NCI-H2227 treated with DMSO at 0.1 percent for 48 hours (cell line): ENCODE results near the gene NOL4L.

Source experiments
- DNase-seq: peaks from one replicate; lab custom pipeline; 2025; lab: John Stamatoyannopoulos, UW

Gene NOL4L

DNA sequence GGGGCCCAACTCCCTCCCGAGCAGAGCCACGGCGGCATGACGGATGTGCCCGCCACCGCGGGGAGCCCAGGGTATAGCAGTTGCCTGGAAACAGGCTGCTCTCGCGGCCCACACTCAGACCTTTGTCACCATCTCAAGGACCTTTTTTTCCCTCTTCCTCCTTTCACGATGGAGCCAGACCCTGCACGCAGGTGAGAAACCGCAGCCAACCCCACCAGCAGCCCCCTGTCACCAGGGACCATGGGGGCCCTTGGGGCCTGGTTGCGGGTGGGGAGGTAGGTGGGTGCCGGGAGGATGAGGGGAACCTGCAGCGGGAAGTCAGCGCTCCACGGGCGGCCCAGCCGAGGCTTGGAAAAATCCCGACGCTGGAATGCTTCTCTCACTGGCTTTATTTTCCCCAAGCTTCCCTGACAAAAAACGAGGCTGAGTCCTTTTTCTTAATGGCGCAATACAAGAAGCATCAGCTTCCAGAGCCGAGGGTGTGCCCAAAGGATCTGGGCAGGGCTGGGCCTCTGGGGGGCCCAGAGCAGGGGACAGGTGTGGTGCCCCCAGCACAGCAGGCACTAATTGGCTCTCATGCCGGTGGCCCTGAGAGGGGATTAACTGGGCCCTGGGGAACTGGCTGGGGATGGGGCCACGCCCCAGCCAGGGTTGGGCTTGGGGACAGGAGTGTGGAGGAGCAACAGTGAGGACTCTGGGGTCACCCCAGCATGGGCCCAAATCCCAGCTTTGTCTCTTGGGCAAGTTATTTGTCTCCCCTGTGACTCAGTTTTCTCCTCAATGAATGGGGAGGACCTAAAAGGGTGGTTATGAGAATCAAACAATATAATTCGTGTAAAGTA is 23.9 kb downstream of the NOL4L start:
- DNase-seq: no peak

DNA sequence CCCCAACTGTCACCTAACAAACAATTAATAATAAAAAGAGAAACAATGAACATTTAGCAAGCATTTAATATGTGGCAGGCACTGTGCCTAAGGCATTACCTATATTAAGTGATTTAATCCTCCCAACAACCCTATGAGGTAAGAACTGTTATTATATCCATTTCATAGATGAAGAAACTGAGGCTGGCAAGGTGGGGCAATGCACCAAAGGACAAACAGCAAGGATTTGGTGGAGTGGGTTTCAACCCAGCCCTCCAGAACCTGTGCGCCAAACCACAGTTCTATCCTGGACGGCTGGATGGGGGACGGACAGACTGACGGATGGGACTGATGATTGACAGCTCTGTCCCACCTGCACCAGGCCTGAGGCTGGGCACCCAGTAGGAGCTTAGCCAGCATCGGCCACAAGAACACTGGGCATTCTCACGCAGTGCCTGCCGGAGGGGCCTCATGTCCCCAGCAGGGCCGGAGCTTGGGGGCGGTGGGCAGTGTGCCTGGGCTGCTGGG is 24.6 kb downstream of the NOL4L start:
- DNase-seq: no peak

GRCh38 chr20:32559753-32560380 is 25.3 kb downstream of the NOL4L start:
- no peak for DNase-seq

GRCh38 chr20:32559205-32559752 is 25.9 kb downstream of the NOL4L start:
- no peak for DNase-seq

- DNase-seq: no peak
Measured at GRCh38 chr20:32558526-32558925, 26.6 kb downstream of the NOL4L start.

GRCh38 chr20:32557319-32557718 is 27.8 kb downstream of the NOL4L start:
- DNase-seq: no peak

DNA sequence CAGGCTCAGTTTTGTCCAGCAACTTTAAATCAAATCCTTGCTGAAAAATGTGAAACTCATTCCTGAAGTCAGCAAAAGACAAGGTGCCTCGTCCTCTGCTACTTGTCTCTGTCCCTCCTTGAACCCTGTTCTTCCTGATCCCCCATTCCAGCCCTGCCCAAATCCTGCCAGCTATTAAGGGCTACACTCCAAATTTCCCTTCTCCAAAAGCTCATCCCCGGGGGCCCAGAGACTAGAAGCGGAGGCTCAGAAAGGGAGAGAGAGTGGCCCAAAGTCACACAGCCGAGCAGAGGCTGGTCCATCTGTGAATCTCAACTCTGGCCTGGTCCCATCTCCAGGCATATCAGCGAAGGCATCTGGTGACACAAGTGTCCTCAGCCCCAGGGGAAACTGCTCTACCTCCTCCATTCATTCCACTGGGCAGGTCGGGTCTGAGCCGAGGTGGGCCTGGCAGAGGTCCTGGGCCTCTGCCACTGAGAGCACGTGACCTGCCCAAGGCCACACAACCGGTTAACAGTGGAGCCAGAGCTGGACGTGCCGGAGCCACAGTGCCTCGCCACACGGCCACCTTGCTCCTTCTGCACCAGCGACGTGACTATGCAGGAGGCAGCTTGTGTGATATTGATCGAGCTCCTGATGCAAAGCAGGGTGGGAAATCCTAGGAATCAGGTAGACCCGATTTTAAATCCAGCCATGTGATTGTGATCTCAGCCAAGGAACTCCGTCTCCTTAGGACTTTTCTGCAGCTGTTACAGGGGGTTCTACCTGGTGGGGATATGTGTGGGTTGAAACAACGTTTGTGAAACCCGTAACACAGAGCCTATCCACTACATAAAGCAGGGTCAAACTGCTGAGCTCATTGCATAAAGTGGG is 28.6 kb downstream of the NOL4L start:
- DNase-seq: no peak

DNA sequence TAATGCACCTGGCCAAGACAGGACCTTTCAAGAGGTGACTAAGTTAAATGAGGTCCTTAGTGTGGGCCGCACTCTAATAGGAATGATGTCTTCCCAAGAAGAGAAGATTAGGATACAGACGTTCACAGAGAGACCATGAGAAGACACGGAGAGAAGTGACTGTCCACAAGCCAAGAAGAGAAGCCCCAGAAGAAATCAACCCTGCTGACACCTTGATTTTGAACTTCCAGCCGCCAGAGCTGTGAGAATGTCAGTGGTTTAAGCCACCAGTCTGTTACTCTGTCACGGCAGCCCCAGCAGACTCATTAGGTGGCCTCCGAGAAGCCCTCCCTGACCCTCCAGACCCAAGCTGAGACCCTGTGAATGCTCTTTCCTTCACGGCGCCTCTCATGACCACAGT is 29.5 kb downstream of the NOL4L start:
- no peak for DNase-seq

DNA sequence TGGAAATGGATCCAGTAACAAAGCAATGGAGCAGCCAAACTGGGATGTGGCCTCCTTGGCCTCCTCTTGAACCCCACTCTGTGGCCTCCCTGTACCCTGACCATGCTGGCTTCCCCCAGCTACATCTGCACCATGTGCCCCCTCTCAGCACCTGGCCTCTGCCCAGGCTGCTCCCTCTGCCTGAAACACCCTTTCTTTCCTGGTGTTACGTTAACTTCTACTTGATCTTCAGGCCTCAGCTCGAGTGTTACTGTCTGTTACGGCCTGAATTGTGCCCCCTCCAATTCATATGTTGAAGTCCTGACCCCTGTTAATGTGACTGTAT is 30.2 kb downstream of the NOL4L start:
- no peak for DNase-seq

DNA sequence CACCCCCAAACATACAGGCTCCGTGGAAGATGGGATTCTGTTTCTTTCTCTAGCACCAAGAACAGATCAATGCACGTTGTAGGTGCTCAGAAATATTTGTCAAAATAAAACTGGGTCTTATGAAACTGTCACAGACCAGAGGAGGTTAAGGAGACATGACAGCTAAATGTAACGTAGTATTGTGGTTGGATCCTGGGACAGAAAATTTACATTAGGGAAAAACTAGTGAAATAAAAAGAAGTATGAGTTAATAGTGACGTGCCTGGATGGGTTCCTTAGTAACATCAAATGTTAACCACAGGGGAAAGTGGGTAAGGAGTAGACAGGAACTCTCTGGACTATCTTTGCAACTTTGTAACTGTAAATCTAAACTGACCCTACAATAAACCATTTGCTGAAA is 31.5 kb downstream of the NOL4L start:
- DNase-seq: no peak

DNA sequence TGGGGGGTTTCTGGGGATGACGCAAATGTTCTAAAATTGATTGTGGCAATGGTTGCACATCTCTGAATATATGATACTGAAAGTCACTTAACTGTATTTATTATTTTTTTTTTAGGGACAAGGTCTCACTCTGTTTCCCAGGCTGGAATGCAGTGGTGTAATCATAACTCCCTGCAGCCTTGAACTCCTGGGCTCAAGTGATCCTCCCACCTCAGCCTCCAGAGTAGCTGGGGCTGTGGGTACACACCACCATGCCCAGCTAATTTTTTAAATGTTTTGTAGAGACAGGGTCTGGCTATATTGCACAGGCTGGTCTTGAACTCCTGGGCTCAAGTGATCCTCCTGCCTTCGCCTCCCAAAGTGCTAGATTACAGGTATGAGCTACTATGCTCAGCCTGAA is 33.4 kb downstream of the NOL4L start:
- DNase-seq: no peak

DNA sequence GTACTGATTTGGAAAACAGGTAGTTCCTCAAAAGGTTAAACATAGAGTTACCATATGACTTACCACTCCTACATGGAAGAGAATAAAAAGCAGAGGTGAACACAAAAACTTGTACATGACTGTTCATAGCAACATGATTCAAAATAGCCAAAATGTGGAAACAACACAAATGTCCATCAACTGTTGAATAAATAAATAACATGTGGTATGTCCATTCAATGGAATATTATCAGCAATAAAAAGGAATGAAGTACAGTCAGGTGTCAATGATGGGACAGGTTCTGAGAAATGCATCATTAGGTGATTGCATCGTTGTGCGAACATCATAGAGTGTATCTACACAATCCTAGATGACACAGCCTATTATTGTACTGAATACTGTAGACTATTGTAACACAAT is 35.3 kb downstream of the NOL4L start:
- no peak for DNase-seq

GRCh38 chr20:32547753-32548034 is 37.4 kb downstream of the NOL4L start:
- DNase-seq: no peak

GRCh38 chr20:32546918-32547752 is 38.0 kb downstream of the NOL4L start:
- DNase-seq: no peak

DNA sequence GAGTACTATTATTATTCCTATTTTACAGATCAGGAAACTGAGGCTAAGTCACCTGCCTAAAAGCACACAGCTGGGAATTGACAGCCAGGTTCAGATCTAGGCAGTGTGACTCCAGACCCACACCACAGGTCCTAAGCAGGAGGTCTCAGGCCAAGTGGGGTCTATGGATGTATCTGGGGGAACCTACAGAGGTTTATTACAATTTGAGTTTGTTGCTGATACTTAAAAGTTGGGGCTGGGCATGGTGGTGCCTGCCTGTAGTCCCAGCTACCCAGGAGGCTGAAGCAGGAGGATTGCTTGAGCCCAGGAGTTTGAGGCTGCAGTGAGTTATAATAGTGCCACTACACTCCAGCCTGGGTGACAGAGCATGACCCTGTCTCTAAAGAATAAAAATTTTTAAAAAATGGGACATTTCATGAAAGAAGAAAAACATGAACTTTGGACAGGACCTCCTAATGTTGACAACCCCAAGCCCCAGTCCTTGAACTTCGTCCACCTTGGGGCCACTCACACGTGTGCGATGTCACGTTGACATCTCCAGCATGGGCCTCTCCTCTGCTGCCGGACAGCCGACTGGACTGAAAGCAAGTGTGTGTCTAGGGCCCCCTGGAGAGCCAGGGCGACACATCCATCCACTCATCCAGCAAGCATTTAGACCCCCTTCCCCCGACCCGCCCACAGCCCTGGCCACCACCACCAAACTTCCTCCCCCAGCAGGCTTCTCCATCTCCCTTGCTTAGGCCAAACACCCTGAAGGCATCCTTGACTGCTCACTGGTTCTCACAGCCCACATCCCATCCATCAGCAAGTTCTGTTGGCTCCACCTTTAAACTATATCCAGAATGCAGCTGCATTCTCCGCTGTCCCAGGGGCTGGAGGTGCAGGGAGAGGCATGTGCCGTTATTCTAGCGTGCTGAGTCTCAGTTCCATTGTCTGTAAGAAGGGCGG is 40.0 kb downstream of the NOL4L start:
- DNase-seq: no peak

- DNase-seq: no peak
Measured at GRCh38 chr20:32544260-32544722, 40.8 kb downstream of the NOL4L start.

GRCh38 chr20:32543570-32544259 is 41.4 kb downstream of the NOL4L start:
- no peak for DNase-seq

DNA sequence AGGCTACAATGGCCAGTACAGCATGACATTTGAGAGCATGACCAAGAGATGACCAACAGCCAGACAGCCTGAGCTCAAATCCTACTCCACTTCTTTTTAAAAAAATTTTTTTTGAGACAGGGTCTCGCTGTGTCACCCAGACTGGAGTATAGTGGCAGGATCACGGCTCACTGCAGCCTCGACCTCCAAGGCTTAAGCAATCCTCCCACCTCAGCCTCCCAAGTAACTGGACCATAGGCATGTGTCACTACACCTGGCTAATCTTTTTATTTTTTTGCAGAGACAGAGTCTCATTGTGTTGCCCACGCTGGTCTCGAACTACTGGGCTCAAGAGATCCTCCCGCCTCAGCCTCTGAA is 42.9 kb downstream of the NOL4L start:
- DNase-seq: no peak

DNA sequence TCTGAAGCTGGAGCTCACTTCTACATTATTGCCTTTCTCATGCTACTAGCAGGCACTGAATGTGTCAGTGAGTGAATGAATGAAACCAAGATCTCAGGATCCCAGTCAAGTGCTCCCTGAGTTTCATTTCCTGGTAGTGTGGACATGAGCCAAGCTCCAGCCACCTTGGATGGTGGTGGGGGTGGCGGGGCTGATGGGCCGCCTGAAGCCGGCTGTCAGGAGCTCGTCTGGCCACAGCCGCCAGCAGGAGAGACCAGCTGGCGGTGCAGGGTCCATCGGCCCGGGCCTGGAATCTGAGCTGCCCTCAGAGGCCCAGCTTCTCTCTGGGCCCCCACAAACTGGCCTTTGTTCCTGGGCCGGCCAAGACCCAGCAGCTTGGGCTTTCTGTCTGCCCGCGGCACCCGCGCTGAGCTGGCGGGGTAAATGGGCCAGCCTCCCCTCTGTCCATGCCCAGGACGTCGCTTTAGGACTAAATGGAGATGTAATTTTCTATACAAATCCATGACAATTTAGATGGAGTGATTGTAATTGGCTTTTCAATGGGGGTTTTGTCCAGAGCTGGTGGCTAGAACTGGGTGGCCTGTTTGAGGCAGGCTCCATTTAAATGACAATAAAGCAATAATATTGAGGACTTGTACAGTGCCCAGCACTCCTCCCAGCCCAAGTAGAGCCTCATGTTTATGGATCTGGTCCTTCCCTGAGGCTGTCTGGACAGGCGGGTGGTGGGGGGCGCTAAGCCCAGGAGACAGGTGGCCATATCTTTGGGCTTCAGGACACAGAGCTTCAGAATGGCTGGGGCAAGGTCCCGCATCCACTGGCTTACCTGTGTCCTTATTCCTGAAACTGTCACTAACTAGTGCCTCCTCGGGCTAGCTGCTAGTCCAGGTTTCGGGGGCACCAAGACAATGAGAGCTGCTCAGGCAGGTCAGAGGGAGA is 43.5 kb downstream of the NOL4L start:
- no peak for DNase-seq
